GM13977 (cell line): ENCODE results near the gene TBP.
"Not testable (repeated sequence)": the region's sequence is repeated elsewhere in the genome, so short reads cannot be mapped to it uniquely, and the experiment has no call there.

ENCODE experiments used
- DNase-seq: peaks from one replicate; pipeline ENCODE4 v3.0.0; 2012; ENCODE audit warnings: low spot score
- in situ Hi-C: fragments of 300-500 bp; cut with MboI; formaldehyde crosslinking; loops from one replicate; pipeline ENCODE4 v1.12.0; 2022; ENCODE audit warnings: low sequenced_read_pairs, low pct_unique_long_range_greater_than_20kb, mixed read lengths, inconsistent platforms; ENCODE audit not compliant: unreplicated experiment
- TF ChIP-seq, protein P1 (sequence below): IDR thresholded peaks from 2 replicates; pipeline ENCODE4 v1.5.1; 2012; ENCODE audit warnings: mild to moderate bottlenecking, control low read depth; ENCODE audit not compliant: insufficient read depth; ENCODE audit errors: extremely low read depth, missing control alignments

Gene TBP

DNA sequence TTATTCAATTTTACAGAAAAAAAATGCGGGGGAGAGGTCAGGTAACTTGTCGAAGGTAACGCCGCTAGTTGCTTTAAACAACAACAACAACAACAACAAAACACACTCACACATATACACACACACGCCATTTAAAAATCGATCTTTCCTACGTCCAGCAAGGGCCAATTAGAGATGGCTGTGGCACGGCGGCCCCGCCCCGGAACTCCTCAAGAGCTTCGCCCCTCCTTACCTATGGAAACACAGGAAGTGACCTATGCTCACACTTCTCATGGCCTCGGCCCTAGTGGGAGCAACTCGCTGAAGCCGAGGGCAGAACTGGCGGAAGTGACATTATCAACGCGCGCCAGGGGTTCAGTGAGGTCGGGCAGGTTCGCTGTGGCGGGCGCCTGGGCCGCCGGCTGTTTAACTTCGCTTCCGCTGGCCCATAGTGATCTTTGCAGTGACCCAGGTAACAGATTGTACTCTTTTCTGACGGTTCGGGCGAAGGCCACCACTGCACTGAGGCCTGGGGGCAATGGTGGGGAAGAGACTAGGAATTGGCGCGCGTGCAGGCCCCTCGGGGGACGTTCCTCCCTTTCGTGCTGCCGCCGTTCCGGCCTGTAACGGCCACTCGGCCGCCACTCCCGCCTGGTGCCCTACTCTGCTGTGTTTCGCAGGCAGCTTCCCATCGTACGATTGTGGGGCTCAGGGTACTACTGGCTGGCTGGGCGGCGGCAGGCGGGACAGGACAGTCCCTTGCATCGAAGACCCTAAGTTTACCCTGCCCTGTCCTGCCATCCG is at the start of gene TBP:
TSS of gene TBP (plus strand) at position 357 of the 783 bp plus-strand sequence. CDS start 2,661 bp downstream, outside the sequence.
- TF ChIP-seq, protein P1, sequence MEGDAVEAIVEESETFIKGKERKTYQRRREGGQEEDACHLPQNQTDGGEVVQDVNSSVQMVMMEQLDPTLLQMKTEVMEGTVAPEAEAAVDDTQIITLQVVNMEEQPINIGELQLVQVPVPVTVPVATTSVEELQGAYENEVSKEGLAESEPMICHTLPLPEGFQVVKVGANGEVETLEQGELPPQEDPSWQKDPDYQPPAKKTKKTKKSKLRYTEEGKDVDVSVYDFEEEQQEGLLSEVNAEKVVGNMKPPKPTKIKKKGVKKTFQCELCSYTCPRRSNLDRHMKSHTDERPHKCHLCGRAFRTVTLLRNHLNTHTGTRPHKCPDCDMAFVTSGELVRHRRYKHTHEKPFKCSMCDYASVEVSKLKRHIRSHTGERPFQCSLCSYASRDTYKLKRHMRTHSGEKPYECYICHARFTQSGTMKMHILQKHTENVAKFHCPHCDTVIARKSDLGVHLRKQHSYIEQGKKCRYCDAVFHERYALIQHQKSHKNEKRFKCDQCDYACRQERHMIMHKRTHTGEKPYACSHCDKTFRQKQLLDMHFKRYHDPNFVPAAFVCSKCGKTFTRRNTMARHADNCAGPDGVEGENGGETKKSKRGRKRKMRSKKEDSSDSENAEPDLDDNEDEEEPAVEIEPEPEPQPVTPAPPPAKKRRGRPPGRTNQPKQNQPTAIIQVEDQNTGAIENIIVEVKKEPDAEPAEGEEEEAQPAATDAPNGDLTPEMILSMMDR, result no peak

GRCh38 chr6:170504479-170504878 is 49.7 kb upstream of the TBP start:
- TF ChIP-seq, protein P1, result no peak
- no peak for DNase-seq
- in situ Hi-C loops, result no loop called here

More for the DNA sequence above, at the start of gene TBP:
- in situ Hi-C loops, result no loop called here
- DNase-seq, result peak; percentile 90

DNA sequence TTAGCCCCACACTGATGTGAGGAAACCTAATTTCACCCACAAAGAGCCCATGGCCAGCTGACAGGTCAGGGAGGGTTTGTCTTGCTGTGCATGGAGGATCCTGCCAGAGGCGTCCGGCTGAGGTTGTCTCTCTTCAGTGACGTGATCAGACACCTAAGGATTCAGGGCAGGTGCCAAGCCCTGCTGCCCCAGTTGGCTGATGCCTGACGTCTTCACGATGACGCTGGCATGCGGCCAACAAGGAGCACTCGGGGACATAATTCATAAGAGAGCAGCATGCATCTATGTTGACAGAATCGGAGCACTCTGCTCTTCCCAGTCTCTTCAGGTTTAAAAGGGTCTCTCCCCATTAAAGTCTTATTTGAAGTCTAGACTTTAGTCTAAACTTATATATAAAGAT is 48.9 kb upstream of the TBP start:
- in situ Hi-C loops, result no loop called here
- no peak for DNase-seq
- TF ChIP-seq, protein P1, result no peak

DNA sequence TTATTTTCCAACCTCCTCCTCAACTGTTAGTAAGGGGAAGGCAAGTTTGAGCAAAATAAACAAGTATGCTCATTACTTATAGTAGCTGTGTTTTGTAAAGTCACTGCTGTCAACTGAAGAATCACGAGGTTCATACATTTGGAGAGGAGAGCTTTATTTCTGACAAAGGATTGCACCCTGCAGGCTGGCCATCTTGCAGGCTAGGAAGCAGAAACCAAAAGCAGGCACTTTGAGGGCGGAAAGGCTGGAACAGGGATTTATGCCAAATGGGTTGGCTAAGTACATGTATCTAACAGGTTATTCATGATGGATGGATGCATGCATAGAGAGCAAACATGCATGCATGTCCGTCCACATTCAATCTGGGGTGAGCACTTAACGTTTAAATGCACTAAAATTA is 47.7 kb upstream of the TBP start:
- in situ Hi-C loops, result no loop called here
- DNase-seq, result no peak
- TF ChIP-seq, protein P1, result no peak

DNA sequence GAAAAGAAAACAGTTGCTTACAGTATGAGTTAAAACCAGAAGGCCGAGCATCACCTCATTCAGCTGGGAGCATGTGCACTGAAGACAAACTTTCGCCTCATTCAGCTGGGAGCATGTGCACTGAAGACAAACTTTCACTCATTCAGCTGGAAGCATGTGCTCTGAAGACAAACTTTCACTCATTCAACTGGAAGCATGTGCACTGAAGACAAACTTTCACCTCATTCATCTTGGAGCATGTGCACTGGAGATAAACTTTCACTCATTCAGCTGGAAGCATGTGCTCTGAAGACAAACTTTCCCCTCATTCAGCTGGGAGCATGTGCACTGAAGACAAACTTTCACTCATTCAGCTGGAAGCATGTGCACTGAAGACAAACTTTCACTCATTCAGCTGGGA is 46.4 kb upstream of the TBP start:
- in situ Hi-C loops, DNase-seq: not testable (repeated sequence)

- in situ Hi-C loops, result not testable (repeated sequence)
Measured at GRCh38 chr6:170508275-170508674, 45.9 kb upstream of the TBP start.

GRCh38 chr6:170508892-170509722 is 45.1 kb upstream of the TBP start:
- not testable (repeated sequence) for DNase-seq

More at GRCh38 chr6:170508275-170508674, 45.9 kb upstream of the TBP start:
- DNase-seq, result not testable (repeated sequence)

DNA sequence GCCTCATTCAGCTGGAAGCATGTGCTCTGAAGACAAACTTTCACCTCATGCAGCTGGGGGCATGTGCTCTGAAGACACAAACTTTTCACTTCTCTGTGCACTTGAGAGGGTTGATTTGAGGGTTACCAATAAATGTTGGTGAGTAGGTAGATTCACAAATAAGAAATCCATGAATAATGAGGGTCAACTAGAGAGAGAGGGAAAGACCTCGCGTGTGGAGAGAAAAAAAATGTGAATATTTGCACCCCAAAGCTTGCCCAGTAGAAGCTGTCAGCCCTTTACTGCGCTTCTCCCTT is 44.5 kb upstream of the TBP start:
- in situ Hi-C loops, result loop anchor here (10.0 kb wide), 1 partner anchor 675 kb away; no protein-coding TSS in a partner anchor
- DNase-seq, result no peak
- TF ChIP-seq, protein P1, result no peak

More at GRCh38 chr6:170508892-170509722, 45.1 kb upstream of the TBP start:
- in situ Hi-C loops, result not testable (repeated sequence)
